ENCODE results near the gene MYO3B.

GRCh38 chr2:170477630-170478029 lies 299.7 kb downstream of the MYO3B start:
- TF ChIP-seq CTCF (IDR thresholded peaks at IDR 0.05; ENCODE audit: borderline replicate concordance, extremely low read depth, low read length, poor library complexity, severe bottlenecking) (no peak), EZH2 (IDR thresholded peaks at IDR 0.05; ENCODE audit: borderline replicate concordance, low read depth, low read length, severe bottlenecking) (no peak)

Data from DND-41 (cell line).